Neuronal stem cell (in vitro differentiated cells): ENCODE results near the gene PDK4.
A peak's percentile ranks its signal among the peaks of the same experiment; 100 is the strongest.

Source experiments
- DNase-seq: peaks from one replicate; pipeline ENCODE4 v3.0.0-alpha.2; 2013; ENCODE audit warnings: low spot score
- H2AFZ ChIP-seq: one replicate; pipeline ENCODE4 v1.6.1; 2013; ENCODE audit warnings: mild to moderate bottlenecking, low read length, inconsistent platforms
- H2AK5ac ChIP-seq: 2 replicates; pipeline ENCODE4 v1.6.1; 2013; ENCODE audit warnings: low read depth, mild to moderate bottlenecking, inconsistent platforms, low read length, moderate library complexity, mixed read lengths
- H2BK120ac ChIP-seq: 2 replicates; pipeline ENCODE4 v1.6.1; 2013; ENCODE audit warnings: low read depth, mild to moderate bottlenecking, inconsistent platforms, low read length, moderate library complexity, mixed read lengths
- H2BK12ac ChIP-seq: one replicate; pipeline ENCODE4 v1.6.1; 2013; ENCODE audit warnings: low read length, inconsistent platforms
- H2BK15ac ChIP-seq: 2 replicates; pipeline ENCODE4 v1.6.1; 2013; ENCODE audit warnings: mild to moderate bottlenecking, low read length, inconsistent platforms, mixed read lengths
- H2BK5ac ChIP-seq: one replicate; pipeline ENCODE4 v1.6.1; 2013; ENCODE audit warnings: inconsistent platforms, mild to moderate bottlenecking, low read length, moderate library complexity
- H3K14ac ChIP-seq: one replicate; pipeline ENCODE4 v1.6.1; 2013; ENCODE audit warnings: low read length, inconsistent platforms
- H3K18ac ChIP-seq: 2 replicates; pipeline ENCODE4 v1.6.1; 2013; ENCODE audit warnings: low read length, inconsistent platforms
- H3K23ac ChIP-seq: 2 replicates; pipeline ENCODE4 v1.6.1; 2013; ENCODE audit warnings: low read depth, mild to moderate bottlenecking, mixed read lengths, low read length, inconsistent platforms; ENCODE audit not compliant: poor library complexity
- H3K27ac ChIP-seq: replicated peaks from 3 replicates; pipeline ENCODE4 v1.5.1; 2013; ENCODE audit warnings: low read length, inconsistent platforms
- H3K27me3 ChIP-seq, 3 experiments: 2 replicates each; pipeline ENCODE4 v1.6.1; 2013; ENCODE audit warnings: low read length in 3 of 3, mild to moderate bottlenecking in 2 of 3, inconsistent platforms in 1 of 3, low read depth in 1 of 3, mixed read lengths in 1 of 3, moderate library complexity in 1 of 3; ENCODE audit not compliant: control insufficient read depth in 3 of 3, insufficient read depth in 3 of 3
- H3K36me3 ChIP-seq, 2 donors: replicated peaks in 1 of 2; 2 replicates each; pipeline ENCODE4 v1.6.1; 2013; ENCODE audit warnings: low read length in 2 of 2; ENCODE audit not compliant: control insufficient read depth in 2 of 2, insufficient read depth in 2 of 2
- H3K4ac ChIP-seq: 2 replicates; pipeline ENCODE4 v1.6.1; 2013; ENCODE audit warnings: inconsistent platforms, mild to moderate bottlenecking, low read length, moderate library complexity
- H3K4me1 ChIP-seq, 2 donors: 1 replicate in 1 of 2; 2 replicates in 1 of 2; pipeline ENCODE4 v1.6.1; 2013; ENCODE audit warnings: low read length in 2 of 2, low read depth in 1 of 2; ENCODE audit not compliant: control insufficient read depth in 2 of 2, insufficient read depth in 1 of 2
- H3K4me2 ChIP-seq: one replicate; pipeline ENCODE4 v1.6.1; 2013; ENCODE audit warnings: mild to moderate bottlenecking, low read length, inconsistent platforms; ENCODE audit not compliant: insufficient read depth, poor library complexity, severe bottlenecking
- H3K4me3 ChIP-seq, 2 donors: 2 replicates each; pipeline ENCODE4 v1.5.1; 2013; ENCODE audit warnings: low read length in 2 of 2, mild to moderate bottlenecking in 2 of 2, inconsistent platforms in 1 of 2, moderate library complexity in 1 of 2
- H3K79me1 ChIP-seq: one replicate; pipeline ENCODE4 v1.6.1; 2013; ENCODE audit warnings: low read depth, mild to moderate bottlenecking, inconsistent platforms, low read length, moderate library complexity
- H3K9ac ChIP-seq: one replicate; pipeline ENCODE4 v1.6.1; 2013; ENCODE audit warnings: mild to moderate bottlenecking, low read depth, low read length, inconsistent platforms; ENCODE audit not compliant: poor library complexity
- H3K9me3 ChIP-seq, 2 donors: replicated peaks in 1 of 2; 2 replicates each; pipeline versions ENCODE3 to v1.6.1; 2013; ENCODE audit warnings: low read length in 2 of 2, mild to moderate bottlenecking in 2 of 2, inconsistent platforms in 1 of 2, low read depth in 1 of 2, mixed read lengths in 1 of 2, moderate library complexity in 1 of 2; ENCODE audit not compliant: control insufficient read depth in 2 of 2, insufficient read depth in 1 of 2
- H4K8ac ChIP-seq: one replicate; pipeline ENCODE4 v1.6.1; 2013; ENCODE audit warnings: low read depth, mild to moderate bottlenecking, inconsistent platforms, low read length, moderate library complexity
- H4K91ac ChIP-seq: one replicate; pipeline ENCODE4 v1.6.1; 2013; ENCODE audit warnings: low read length, low read depth, mild to moderate bottlenecking, inconsistent platforms; ENCODE audit not compliant: poor library complexity
- WGBS, 2 donors: extraction: QIAGEN DNeasy Blood & Tissue Kit; methylation state at CpG; one replicate each; pipeline ENCODE4 v1.1.7; 2013; ENCODE audit warnings: missing lambda C conversion rate in 2 of 2, mixed read lengths in 1 of 2; ENCODE audit not compliant: insufficient read length in 2 of 2, insufficient replicate concordance in 1 of 2; ENCODE audit errors: extremely low coverage in 2 of 2; 5-methylcytosine and 5-hydroxymethylcytosine counted together

PDK4 gene

DNA sequence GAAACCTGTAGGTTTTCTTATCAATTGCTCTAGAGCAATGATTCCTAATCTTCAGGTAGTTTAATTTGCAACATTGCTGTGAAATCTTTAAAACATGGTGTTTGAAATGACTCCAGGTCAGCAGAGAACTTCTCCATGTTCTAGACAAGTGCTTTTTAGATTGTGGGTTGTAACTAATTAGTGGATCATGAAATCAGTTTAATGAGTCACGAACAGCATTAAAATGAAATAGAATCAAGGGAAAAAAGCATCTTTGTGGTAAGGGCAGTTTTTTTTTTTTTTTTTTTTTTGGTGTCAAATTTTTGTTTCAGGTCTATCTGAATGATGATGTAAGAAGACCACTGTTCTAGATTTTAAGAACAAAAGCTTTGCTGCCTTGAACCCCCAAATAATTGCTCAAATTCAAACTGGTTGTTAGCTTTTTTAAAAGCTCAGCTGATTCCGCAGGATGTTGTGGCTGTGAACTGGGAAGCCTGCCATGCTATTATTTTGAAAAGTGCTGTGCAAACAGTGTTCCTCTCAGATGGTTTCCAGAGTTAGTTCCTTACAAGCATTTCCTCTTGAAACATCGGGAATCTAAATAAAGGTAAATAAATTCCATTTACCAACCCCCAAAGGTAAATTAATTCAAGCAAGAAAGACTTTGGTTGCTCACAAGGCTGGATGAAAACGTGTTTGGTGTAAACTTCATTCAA is 13.1 kb upstream of the PDK4 start:
- no peak overlapping the region for H2BK12ac ChIP-seq
- no peak overlapping the region for H3K23ac ChIP-seq
- H3K4me3 ChIP-seq = no peak overlapping the region
- WGBS, 2 donors = no CpG with 5 or more reads among the region's 4 CpGs
- H3K27ac ChIP-seq = no peak overlapping the region
- no peak overlapping the region for H3K4ac ChIP-seq
- no peak overlapping the region for H2BK5ac ChIP-seq
- H3K36me3 ChIP-seq = no peaks in the 10 kb centered on the region
- H3K9me3 ChIP-seq = peaks cover 0 to 6% of the 10 kb centered on the region in 2 donors
- no peak overlapping the region for H3K14ac ChIP-seq
- no peak overlapping the region for H4K91ac ChIP-seq
- no peaks in the 10 kb centered on the region for H3K27me3 ChIP-seq
- H2BK15ac ChIP-seq = no peak overlapping the region
- no peak for DNase-seq
- no peak overlapping the region for H4K8ac ChIP-seq
- H2BK120ac ChIP-seq = no peak overlapping the region
- H3K9ac ChIP-seq = no peak overlapping the region
- no peak overlapping the region for H3K4me2 ChIP-seq
- H2AK5ac ChIP-seq = no peak overlapping the region
- H2AFZ ChIP-seq = no peak overlapping the region
- H3K79me1 ChIP-seq = peaks cover 1% of the 10 kb centered on the region
- H3K18ac ChIP-seq = no peak overlapping the region
- H3K4me1 ChIP-seq = peaks cover 3 to 20% of the 10 kb centered on the region in 2 donors

DNA sequence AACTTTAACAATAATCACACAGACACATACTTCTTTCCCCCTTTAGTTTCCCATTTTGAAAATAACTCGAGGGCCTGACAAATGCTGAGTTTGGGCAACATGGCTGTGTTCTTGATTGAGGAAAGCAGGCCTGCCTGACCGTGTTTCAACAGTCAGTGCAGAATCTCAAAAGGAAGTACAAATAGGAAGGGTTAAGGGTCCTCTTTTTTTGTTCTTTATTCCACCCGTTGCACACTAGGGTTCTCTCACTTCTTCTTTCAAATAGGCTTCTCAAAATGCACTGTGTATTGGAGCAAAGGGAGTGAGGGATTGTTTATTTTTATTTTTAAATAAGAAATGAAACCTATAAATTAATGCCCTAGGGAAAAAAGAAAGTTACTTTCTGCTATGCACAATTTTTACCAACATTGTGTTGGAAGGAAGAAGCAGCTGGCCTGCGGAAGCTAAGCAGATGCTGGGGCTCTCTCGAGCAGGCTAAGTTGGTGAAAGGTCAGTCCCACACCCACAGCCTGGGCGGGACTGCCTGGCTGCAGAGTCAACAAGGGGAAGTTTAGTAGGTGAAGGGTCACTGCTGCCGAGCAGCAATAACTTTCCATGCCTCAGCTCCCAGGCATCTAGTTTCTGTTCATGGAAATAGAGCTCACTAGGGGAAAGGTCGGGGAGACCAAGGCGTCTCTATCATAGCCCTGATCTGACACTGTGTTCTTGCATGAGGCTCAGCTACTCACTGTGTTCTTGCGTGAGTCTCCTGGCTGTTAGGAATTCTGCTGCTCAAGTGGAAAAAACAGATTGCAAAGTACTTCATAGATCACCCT is 12.2 kb upstream of the PDK4 start:
- WGBS, 2 donors = no CpG with 5 or more reads among the region's 10 CpGs
- Histone ChIP-seq H3K27ac (no peak overlapping the region), H4K8ac (no peak overlapping the region), H3K4me1 (peaks cover 3 to 20% of the 10 kb centered on the region in 2 donors), H4K91ac (no peak overlapping the region), H3K79me1 (peaks cover 1% of the 10 kb centered on the region), H2BK12ac (no peak overlapping the region), H3K36me3 (no peaks in the 10 kb centered on the region), H2AK5ac (no peak overlapping the region), H2BK120ac (no peak overlapping the region), H2BK5ac (no peak overlapping the region), H3K9me3 (no peaks in the 10 kb centered on the region), H3K27me3 (no peaks in the 10 kb centered on the region), H3K23ac (no peak overlapping the region), H3K9ac (no peak overlapping the region), H3K4ac (no peak overlapping the region), H3K4me3 (no peak overlapping the region), H3K4me2 (no peak overlapping the region), H3K18ac (no peak overlapping the region), H3K14ac (no peak overlapping the region), H2AFZ (peak overlapping the region; percentile 69), H2BK15ac (no peak overlapping the region)
- DNase-seq = peak; percentile 9

DNA sequence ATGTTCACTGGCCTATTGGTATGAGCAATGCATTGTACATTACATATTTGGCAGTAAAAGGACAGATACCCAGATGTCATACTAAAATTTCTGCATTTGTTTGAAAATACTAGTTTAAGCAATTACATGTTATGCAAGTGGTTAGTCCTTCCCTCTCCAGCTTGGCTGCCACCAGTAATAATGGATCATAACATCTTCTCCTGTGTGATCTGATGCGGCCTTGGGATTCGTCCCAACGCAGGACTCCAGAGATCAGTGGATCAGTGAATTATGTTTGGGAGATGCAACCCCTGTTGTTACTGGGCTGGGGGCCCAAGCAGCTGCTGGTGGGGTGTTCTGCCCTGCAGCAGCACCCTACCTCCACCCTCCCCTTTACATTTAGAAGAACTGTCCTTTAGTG is 11.2 kb upstream of the PDK4 start:
- H4K8ac ChIP-seq = no peak overlapping the region
- H3K4me3 ChIP-seq = no peak overlapping the region
- H3K18ac ChIP-seq = no peak overlapping the region
- no peak overlapping the region for H3K4me2 ChIP-seq
- H2BK120ac ChIP-seq = no peak overlapping the region
- no peaks in the 10 kb centered on the region for H3K36me3 ChIP-seq
- H3K79me1 ChIP-seq = peaks cover 1% of the 10 kb centered on the region
- no peak overlapping the region for H3K4ac ChIP-seq
- no peak overlapping the region for H2AFZ ChIP-seq
- H3K14ac ChIP-seq = no peak overlapping the region
- no CpG with 5 or more reads among the region's 3 CpGs for WGBS, 2 donors
- H4K91ac ChIP-seq = no peak overlapping the region
- no peak overlapping the region for H2BK12ac ChIP-seq
- peaks cover 3 to 20% of the 10 kb centered on the region in 2 donors for H3K4me1 ChIP-seq
- H2BK15ac ChIP-seq = no peak overlapping the region
- no peak for DNase-seq
- H3K27ac ChIP-seq = no peak overlapping the region
- no peak overlapping the region for H3K23ac ChIP-seq
- H3K9me3 ChIP-seq = no peaks in the 10 kb centered on the region
- peaks cover 0 to 2% (median 0%) of the 10 kb centered on the region in 3 experiments for H3K27me3 ChIP-seq
- H2BK5ac ChIP-seq = no peak overlapping the region
- H3K9ac ChIP-seq = no peak overlapping the region
- no peak overlapping the region for H2AK5ac ChIP-seq

DNA sequence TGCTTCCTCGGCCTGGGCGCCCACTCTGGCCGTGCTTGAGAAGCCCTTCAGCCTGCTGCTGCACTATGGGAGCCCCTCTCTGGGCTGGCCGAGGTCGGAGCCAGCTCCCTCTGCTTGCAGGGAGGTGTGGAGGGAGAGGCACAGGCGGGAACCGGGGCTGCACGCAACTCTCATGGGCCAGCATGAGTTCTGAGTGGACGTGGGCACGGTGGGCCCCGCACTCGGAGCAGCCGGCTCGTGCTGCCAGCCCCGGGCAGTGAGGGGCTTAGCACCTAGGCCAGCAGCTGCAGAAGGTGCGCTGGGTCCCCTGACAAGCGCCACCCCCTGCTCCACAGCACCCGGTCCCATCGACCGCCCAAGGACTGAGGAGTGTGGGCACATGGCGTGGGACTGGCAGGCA is 9.0 kb upstream of the PDK4 start:
- Histone ChIP-seq H2BK12ac (no peak overlapping the region), H3K4me1 (peaks cover 3 to 15% of the 10 kb centered on the region in 2 donors), H3K4me2 (no peak overlapping the region), H2BK15ac (no peak overlapping the region), H2AFZ (no peak overlapping the region), H3K4me3 (no peak overlapping the region), H3K27me3 (peaks cover 0 to 16% (median 0%) of the 10 kb centered on the region in 3 experiments), H3K27ac (no peak overlapping the region), H4K91ac (no peak overlapping the region), H3K4ac (no peak overlapping the region), H3K9me3 (no peaks in the 10 kb centered on the region), H3K36me3 (no peaks in the 10 kb centered on the region), H3K14ac (peak overlapping the region; percentile 60), H2BK5ac (no peak overlapping the region), H2AK5ac (no peak overlapping the region), H4K8ac (no peak overlapping the region), H2BK120ac (no peak overlapping the region), H3K9ac (no peak overlapping the region), H3K79me1 (peaks cover 1% of the 10 kb centered on the region), H3K23ac (peak overlapping the region; percentile 13), H3K18ac (no peak overlapping the region)
- no CpG with 5 or more reads among the region's 21 CpGs for WGBS, 2 donors
- DNase-seq = no peak
